Measurements from ENCODE around the gene SAGE1. TPM values are rescaled to one million over a fixed set of nuclear protein-coding genes. Genes with fewer than 3 reads are reported as not detected.
A peak's percentile ranks its signal among the peaks of the same experiment; 100 is the strongest.
"Not testable (repeated sequence)": the region's sequence is repeated elsewhere in the genome, so short reads cannot be mapped to it uniquely, and the experiment has no call there.

The SAGE1 gene
- total RNA-seq (not detected), total RNA-seq (0 to 0.28 (median 0) reads per million in 172 experiments)
- polyA plus RNA-seq (2013, experiment 1 of 2): not detected
- polyA plus RNA-seq (2013, experiment 2 of 2): not detected

GRCh38 chrX:135893294-135893817 is at the start of gene SAGE1, which contains the start of gene CT45A10:
Gene SAGE1 (plus strand): TSS chrX:135893716. CDS start chrX:135896243, 2,527 bp downstream.
Gene CT45A10 (minus strand): TSS chrX:135893444. CDS start chrX:135885344, 8,100 bp downstream.
- TF ChIP-seq CTCF (IDR thresholded peaks at IDR 0.05): no peak
- Mint-ChIP-seq H3K27me3 (no peaks in the 10 kb centered on the region), H3K9me3 (no peaks in the 10 kb centered on the region), H3K4me3 (no peak within 1 kb of the TSS), H3K36me3 (ENCODE audit: low read depth) (no peaks in the 10 kb centered on the region), H3K27ac (no peak within 1 kb of the TSS), H3K4me1 (ENCODE audit: low read depth) (no peaks in the 10 kb centered on the region)
- ChIA-PET POLR2A (no interaction called here), CTCF (no interaction called here)
- H3K4me3 ChIP-seq (ENCODE audit: low read length): no peak within 1 kb of the TSS
- peaks cover 0 to 7% of the 10 kb centered on the region in 2 experiments for H3K27me3 ChIP-seq (ENCODE audit: control insufficient read depth in 1 of 2, insufficient read depth in 2 of 2, low read length in 2 of 2)
- no peaks in the 10 kb centered on the region for H3K4me1 ChIP-seq (ENCODE audit: insufficient read depth, low read length)
- peaks cover 0 to 12% of the 10 kb centered on the region in 2 experiments for H3K9me3 ChIP-seq (ENCODE audit: control insufficient read depth in 1 of 2, insufficient read depth in 1 of 2, low read length in 2 of 2)
- H3K36me3 ChIP-seq (ENCODE audit: insufficient read depth, low read length): no peaks in the 10 kb centered on the region
- intact Hi-C loops (cut with DNase I, micrococcal nuclease): no loop called here
- H3K27ac ChIP-seq (ENCODE audit: low read depth in 1 of 2, low read length in 2 of 2): no peak within 1 kb of the TSS
- ATAC-seq (ENCODE audit: poor library complexity) (no peak), DNase-seq (no peak)

GRCh38 chrX:135854438-135854837 is 39.1 kb upstream of the SAGE1 start, which contains the start of gene CT45A8:
Gene CT45A8 (minus strand): TSS chrX:135854538. CDS start chrX:135850783, 3,755 bp downstream.
- H3K27ac Mint-ChIP-seq; H3K9me3 ChIP-seq (ENCODE audit: control insufficient read depth in 1 of 2, insufficient read depth in 1 of 2, low read length in 2 of 2); H3K27me3 ChIP-seq (ENCODE audit: control insufficient read depth in 1 of 2, insufficient read depth in 2 of 2, low read length in 2 of 2); CTCF ChIA-PET; ATAC-seq (ENCODE audit: poor library complexity); H3K36me3 Mint-ChIP-seq (ENCODE audit: low read depth); H3K27me3 Mint-ChIP-seq; POLR2A ChIA-PET; H3K4me3 ChIP-seq (ENCODE audit: low read length); H3K4me1 ChIP-seq (ENCODE audit: insufficient read depth, low read length); DNase-seq; H3K4me3 Mint-ChIP-seq; H3K4me1 Mint-ChIP-seq (ENCODE audit: low read depth); H3K27ac ChIP-seq (ENCODE audit: low read depth in 1 of 2, low read length in 2 of 2); H3K9me3 Mint-ChIP-seq; H3K36me3 ChIP-seq (ENCODE audit: insufficient read depth, low read length); intact Hi-C loops (cut with DNase I, micrococcal nuclease): not testable (repeated sequence)

GRCh38 chrX:135871712-135872111 is 21.8 kb upstream of the SAGE1 start, which contains the start of gene CT45A9:
Gene CT45A9 (minus strand): TSS chrX:135871812. CDS start chrX:135868061, 3,751 bp downstream.
- H3K4me3 Mint-ChIP-seq; H3K9me3 ChIP-seq (ENCODE audit: control insufficient read depth in 1 of 2, insufficient read depth in 1 of 2, low read length in 2 of 2); CTCF ChIA-PET; H3K36me3 ChIP-seq (ENCODE audit: insufficient read depth, low read length); H3K27me3 Mint-ChIP-seq; H3K4me1 Mint-ChIP-seq (ENCODE audit: low read depth); H3K27ac ChIP-seq (ENCODE audit: low read depth in 1 of 2, low read length in 2 of 2); H3K36me3 Mint-ChIP-seq (ENCODE audit: low read depth); H3K27me3 ChIP-seq (ENCODE audit: control insufficient read depth in 1 of 2, insufficient read depth in 2 of 2, low read length in 2 of 2); intact Hi-C loops (cut with DNase I, micrococcal nuclease); ATAC-seq (ENCODE audit: poor library complexity); POLR2A ChIA-PET; H3K4me1 ChIP-seq (ENCODE audit: insufficient read depth, low read length); DNase-seq; H3K9me3 Mint-ChIP-seq; H3K27ac Mint-ChIP-seq; H3K4me3 ChIP-seq (ENCODE audit: low read length): not testable (repeated sequence)

- H3K27ac ChIP-seq (ENCODE audit: low read depth in 1 of 2, low read length in 2 of 2); POLR2A ChIA-PET; H3K9me3 ChIP-seq (ENCODE audit: control insufficient read depth in 1 of 2, insufficient read depth in 1 of 2, low read length in 2 of 2); H3K4me3 Mint-ChIP-seq; H3K9me3 Mint-ChIP-seq; H3K4me3 ChIP-seq (ENCODE audit: low read length); DNase-seq; CTCF ChIA-PET; H3K4me1 ChIP-seq (ENCODE audit: insufficient read depth, low read length); H3K27ac Mint-ChIP-seq; H3K4me1 Mint-ChIP-seq (ENCODE audit: low read depth); H3K27me3 ChIP-seq (ENCODE audit: control insufficient read depth in 1 of 2, insufficient read depth in 2 of 2, low read length in 2 of 2); intact Hi-C loops (cut with DNase I, micrococcal nuclease); H3K36me3 Mint-ChIP-seq (ENCODE audit: low read depth); ATAC-seq (ENCODE audit: poor library complexity); H3K27me3 Mint-ChIP-seq; H3K36me3 ChIP-seq (ENCODE audit: insufficient read depth, low read length): not testable (repeated sequence)
Observed at GRCh38 chrX:135882741-135883140, 10.8 kb upstream of the SAGE1 start.

GRCh38 chrX:135888230-135888629 is 5.3 kb upstream of the SAGE1 start:
- CTCF ChIA-PET; H3K9me3 ChIP-seq (ENCODE audit: control insufficient read depth in 1 of 2, insufficient read depth in 1 of 2, low read length in 2 of 2); H3K27ac ChIP-seq (ENCODE audit: low read depth in 1 of 2, low read length in 2 of 2); H3K27ac Mint-ChIP-seq; H3K36me3 ChIP-seq (ENCODE audit: insufficient read depth, low read length); H3K27me3 Mint-ChIP-seq; ATAC-seq (ENCODE audit: poor library complexity); intact Hi-C loops (cut with DNase I, micrococcal nuclease); H3K9me3 Mint-ChIP-seq; H3K4me1 ChIP-seq (ENCODE audit: insufficient read depth, low read length); H3K4me3 Mint-ChIP-seq; H3K36me3 Mint-ChIP-seq (ENCODE audit: low read depth); H3K27me3 ChIP-seq (ENCODE audit: control insufficient read depth in 1 of 2, insufficient read depth in 2 of 2, low read length in 2 of 2); H3K4me3 ChIP-seq (ENCODE audit: low read length); H3K4me1 Mint-ChIP-seq (ENCODE audit: low read depth); POLR2A ChIA-PET; DNase-seq: not testable (repeated sequence)

- intact Hi-C loops (cut with DNase I, micrococcal nuclease); H3K27ac ChIP-seq (ENCODE audit: low read depth in 1 of 2, low read length in 2 of 2); H3K27me3 ChIP-seq (ENCODE audit: control insufficient read depth in 1 of 2, insufficient read depth in 2 of 2, low read length in 2 of 2); H3K4me1 Mint-ChIP-seq (ENCODE audit: low read depth); ATAC-seq (ENCODE audit: poor library complexity); CTCF ChIA-PET; H3K4me3 ChIP-seq (ENCODE audit: low read length); H3K4me3 Mint-ChIP-seq; H3K36me3 Mint-ChIP-seq (ENCODE audit: low read depth); POLR2A ChIA-PET; H3K27ac Mint-ChIP-seq; H3K36me3 ChIP-seq (ENCODE audit: insufficient read depth, low read length); H3K27me3 Mint-ChIP-seq; H3K4me1 ChIP-seq (ENCODE audit: insufficient read depth, low read length); H3K9me3 Mint-ChIP-seq: not testable (repeated sequence)
- DNase-seq: peak in 3 of 14 experiments; percentile 6 to 18 (median 14)
- H3K9me3 ChIP-seq (ENCODE audit: control insufficient read depth in 1 of 2, insufficient read depth in 1 of 2, low read length in 2 of 2): peaks cover 0 to 12% of the 10 kb centered on the region in 2 experiments
Observed at GRCh38 chrX:135888976-135889375, 4.5 kb upstream of the SAGE1 start.

Measured in CD4-positive, alpha-beta T cell (primary cell).